ENCODE measurements around the gene AGRP.

The AGRP gene

DNA sequence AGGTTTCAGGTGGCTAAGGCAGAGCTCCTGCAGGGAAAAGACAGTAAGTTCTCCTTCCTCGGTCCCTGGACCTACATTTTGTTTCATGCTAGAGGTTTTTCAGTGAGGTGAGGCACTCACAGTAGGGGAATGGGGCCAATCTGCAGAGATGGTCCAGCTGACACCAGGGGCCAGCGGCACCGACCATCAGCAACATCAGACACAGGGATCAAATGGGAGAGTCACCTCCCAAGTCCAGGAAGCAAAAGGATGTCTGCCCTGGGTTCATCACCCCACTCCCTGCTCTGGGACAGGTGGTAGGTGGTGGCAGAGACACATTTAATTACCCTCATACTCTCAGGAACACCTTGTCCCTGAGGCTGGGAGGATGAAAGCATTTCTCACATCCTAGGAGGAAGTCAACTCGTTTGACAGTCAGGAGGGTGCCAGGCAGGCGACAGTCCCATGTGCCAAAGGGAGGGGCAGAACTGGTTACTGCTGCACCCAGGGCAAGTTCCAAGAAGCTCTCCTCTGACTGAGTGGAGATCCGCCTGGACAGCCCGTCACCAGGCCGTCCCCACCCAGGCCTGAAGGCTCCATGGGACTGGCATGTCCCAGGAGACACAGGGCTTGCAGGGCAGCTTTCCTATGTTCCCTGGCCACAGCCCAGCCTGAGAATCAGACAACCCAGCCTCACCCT lies 21.6 kb downstream of the AGRP start:
- Mint-ChIP-seq H3K27me3 (ENCODE audit: low read depth, poor library complexity) (peaks cover 5% of the 10 kb centered on the region), H3K4me3 (no peak overlapping the region), H3K36me3 (ENCODE audit: low read depth) (no peaks in the 10 kb centered on the region), H3K27ac (no peak overlapping the region), H3K9me3 (no peaks in the 10 kb centered on the region), H3K4me1 (peaks cover 56% of the 10 kb centered on the region)
- TF ChIP-seq, protein P1, sequence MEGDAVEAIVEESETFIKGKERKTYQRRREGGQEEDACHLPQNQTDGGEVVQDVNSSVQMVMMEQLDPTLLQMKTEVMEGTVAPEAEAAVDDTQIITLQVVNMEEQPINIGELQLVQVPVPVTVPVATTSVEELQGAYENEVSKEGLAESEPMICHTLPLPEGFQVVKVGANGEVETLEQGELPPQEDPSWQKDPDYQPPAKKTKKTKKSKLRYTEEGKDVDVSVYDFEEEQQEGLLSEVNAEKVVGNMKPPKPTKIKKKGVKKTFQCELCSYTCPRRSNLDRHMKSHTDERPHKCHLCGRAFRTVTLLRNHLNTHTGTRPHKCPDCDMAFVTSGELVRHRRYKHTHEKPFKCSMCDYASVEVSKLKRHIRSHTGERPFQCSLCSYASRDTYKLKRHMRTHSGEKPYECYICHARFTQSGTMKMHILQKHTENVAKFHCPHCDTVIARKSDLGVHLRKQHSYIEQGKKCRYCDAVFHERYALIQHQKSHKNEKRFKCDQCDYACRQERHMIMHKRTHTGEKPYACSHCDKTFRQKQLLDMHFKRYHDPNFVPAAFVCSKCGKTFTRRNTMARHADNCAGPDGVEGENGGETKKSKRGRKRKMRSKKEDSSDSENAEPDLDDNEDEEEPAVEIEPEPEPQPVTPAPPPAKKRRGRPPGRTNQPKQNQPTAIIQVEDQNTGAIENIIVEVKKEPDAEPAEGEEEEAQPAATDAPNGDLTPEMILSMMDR (IDR thresholded peaks at IDR 0.05), result no peak
- DNase-seq, result no peak

DNA sequence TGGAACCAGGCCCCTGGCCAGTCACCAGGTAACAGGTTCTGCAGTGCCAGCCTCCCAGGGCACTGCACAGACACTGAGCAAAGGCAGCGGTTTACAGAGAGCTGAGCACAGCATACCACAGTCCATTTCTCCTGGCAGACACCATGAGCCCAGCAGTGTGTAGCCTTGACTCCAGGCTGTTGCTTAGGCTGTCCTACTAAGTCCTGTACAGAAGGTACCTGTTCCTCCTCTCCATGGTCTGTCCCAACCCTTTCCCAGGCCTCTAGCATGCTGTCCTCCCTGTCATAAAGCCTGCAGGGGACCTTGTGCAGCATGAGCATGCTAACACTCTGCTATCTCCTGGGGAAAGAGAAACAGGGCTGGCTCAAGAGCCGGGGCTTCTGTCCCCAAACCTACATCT lies 22.4 kb downstream of the AGRP start:
- Mint-ChIP-seq H3K27me3 (ENCODE audit: low read depth, poor library complexity) (peaks cover 6% of the 10 kb centered on the region), H3K27ac (no peak overlapping the region), H3K4me3 (no peak overlapping the region), H3K9me3 (no peaks in the 10 kb centered on the region), H3K4me1 (peaks cover 56% of the 10 kb centered on the region), H3K36me3 (ENCODE audit: low read depth) (no peaks in the 10 kb centered on the region)
- no peak for DNase-seq
- TF ChIP-seq, protein P1 (IDR thresholded peaks at IDR 0.05), result no peak

DNA sequence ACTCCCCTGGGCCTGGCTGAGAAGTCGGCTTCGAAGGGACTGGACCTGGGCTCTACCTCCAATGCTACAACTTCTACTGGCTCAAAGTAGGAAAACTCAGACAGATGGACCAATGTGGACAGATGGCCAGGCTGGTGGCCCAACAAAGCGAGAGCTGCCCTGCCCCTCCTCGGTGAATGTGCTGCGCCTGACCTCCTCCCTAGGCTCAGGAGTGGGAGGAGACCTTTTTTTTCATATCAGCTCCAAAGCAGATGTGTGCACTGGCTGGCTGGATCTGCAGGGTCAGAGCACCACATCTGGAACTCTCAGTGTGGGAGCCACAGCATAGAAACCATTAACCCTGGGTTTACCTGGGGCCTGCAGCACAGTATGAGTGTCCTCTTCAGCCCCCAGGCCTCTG lies 23.2 kb downstream of the AGRP start:
- Mint-ChIP-seq H3K27ac (no peak overlapping the region), H3K9me3 (no peaks in the 10 kb centered on the region)

DNA sequence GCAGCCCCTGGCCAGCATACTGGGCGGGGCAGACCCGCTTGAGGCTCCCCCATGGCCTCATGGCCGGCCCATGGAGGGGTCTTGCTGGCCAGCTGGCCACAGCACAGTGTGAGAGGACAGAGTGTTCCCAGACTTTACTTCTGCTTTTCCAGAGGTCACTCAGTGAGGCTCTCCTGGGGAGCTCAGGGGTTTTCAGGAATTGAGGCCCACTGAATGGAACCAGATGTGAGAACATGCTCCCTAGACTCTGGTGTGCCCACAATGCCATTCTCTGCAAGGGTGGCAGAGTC lies 23.5 kb downstream of the AGRP start:
- TF ChIP-seq, protein P1 (IDR thresholded peaks at IDR 0.05), result no peak
- H3K27ac Mint-ChIP-seq, result no peak overlapping the region
- H3K9me3 Mint-ChIP-seq, result no peaks in the 10 kb centered on the region

More for the DNA sequence above, 23.2 kb downstream of the AGRP start:
- TF ChIP-seq, protein P1 (IDR thresholded peaks at IDR 0.05), result no peak
- H3K36me3 Mint-ChIP-seq (ENCODE audit: low read depth), result no peaks in the 10 kb centered on the region
- no peak overlapping the region for H3K4me3 Mint-ChIP-seq
- peaks cover 53% of the 10 kb centered on the region for H3K4me1 Mint-ChIP-seq
- H3K27me3 Mint-ChIP-seq (ENCODE audit: low read depth, poor library complexity), result peaks cover 6% of the 10 kb centered on the region
- no peak for DNase-seq

DNA sequence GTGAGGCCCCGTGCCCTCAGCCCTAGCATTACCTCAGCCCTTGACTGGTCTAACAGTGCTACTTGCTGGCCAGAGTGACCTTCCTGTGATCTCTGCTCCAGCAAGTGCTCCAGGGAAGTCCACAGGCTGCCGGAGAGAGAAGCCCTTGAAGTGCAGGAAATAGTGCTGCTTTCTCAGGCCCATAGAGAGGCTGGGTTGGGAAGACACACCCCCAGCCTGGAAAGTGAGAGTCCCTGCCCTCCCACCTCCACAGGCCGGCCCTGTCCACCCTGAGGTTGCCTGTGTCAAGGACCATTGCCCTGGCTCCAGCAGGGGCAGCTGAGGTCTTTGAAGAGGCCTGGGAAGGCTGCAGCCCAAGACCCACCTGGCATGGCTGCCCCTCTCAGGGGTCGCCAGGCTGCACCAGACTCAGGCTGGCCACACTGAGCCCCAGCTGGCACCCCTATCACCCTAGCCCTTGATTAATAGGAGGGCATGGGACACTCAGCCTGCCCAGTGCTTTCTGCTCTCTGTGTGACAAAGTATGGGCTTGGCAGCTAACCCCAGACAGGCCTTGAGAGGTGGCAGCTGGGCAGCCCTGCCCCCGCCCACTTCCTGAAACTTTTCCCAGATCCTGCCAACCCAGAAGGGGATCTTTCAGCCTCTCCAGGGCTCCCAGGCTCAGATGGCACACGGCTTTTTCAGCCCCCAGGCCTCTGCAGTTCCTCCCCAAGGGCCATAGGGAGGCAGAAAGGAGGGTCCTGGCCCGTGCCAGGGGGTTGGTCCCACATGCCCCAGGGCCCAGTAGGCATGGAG lies 24.1 kb downstream of the AGRP start:
- Mint-ChIP-seq H3K4me3 (peak overlapping the region; percentile 65), H3K27me3 (ENCODE audit: low read depth, poor library complexity) (peaks cover 6% of the 10 kb centered on the region), H3K27ac (peak overlapping the region; percentile 96), H3K9me3 (no peaks in the 10 kb centered on the region), H3K4me1 (peaks cover 62% of the 10 kb centered on the region), H3K36me3 (ENCODE audit: low read depth) (no peaks in the 10 kb centered on the region)
- DNase-seq, result peak; percentile 69
- TF ChIP-seq, protein P1 (IDR thresholded peaks at IDR 0.05), result no peak

More for the DNA sequence above, 23.5 kb downstream of the AGRP start:
- Mint-ChIP-seq H3K4me1 (peaks cover 57% of the 10 kb centered on the region), H3K27me3 (ENCODE audit: low read depth, poor library complexity) (peaks cover 6% of the 10 kb centered on the region), H3K4me3 (no peak overlapping the region), H3K36me3 (ENCODE audit: low read depth) (no peaks in the 10 kb centered on the region)
- no peak for DNase-seq

All from nephron progenitor cell (in vitro differentiated cells).